Activated T-cell treated with anti-CD3 and anti-CD28 coated beads, Interleukin-2, amount 50 U/mL, for 24 hours (primary cell): ENCODE measurements around the gene PTGES.

Source experiments
- DNase-seq: peaks from one replicate; pipeline ENCODE4 v3.0.0-alpha.2; 2020
- H3K27ac Mint-ChIP-seq: 2 replicates; pipeline ENCODE4 v1.8.0; 2020; ENCODE audit warnings: mild to moderate bottlenecking, mixed read lengths
- H3K27me3 Mint-ChIP-seq: 2 replicates; pipeline ENCODE4 v1.8.0; 2020; ENCODE audit warnings: mixed read lengths
- H3K36me3 Mint-ChIP-seq: 2 replicates; pipeline ENCODE4 v1.8.0; 2020; ENCODE audit warnings: low read depth, mixed read lengths
- H3K4me1 Mint-ChIP-seq: 2 replicates; pipeline ENCODE4 v1.8.0; 2020; ENCODE audit warnings: low read depth, mixed read lengths
- H3K4me3 Mint-ChIP-seq: 2 replicates; pipeline ENCODE4 v1.8.0; 2020; ENCODE audit warnings: mild to moderate bottlenecking, moderate library complexity, mixed read lengths
- H3K9me3 Mint-ChIP-seq: 2 replicates; pipeline ENCODE4 v1.8.0; 2020; ENCODE audit warnings: mixed read lengths

PTGES gene

DNA sequence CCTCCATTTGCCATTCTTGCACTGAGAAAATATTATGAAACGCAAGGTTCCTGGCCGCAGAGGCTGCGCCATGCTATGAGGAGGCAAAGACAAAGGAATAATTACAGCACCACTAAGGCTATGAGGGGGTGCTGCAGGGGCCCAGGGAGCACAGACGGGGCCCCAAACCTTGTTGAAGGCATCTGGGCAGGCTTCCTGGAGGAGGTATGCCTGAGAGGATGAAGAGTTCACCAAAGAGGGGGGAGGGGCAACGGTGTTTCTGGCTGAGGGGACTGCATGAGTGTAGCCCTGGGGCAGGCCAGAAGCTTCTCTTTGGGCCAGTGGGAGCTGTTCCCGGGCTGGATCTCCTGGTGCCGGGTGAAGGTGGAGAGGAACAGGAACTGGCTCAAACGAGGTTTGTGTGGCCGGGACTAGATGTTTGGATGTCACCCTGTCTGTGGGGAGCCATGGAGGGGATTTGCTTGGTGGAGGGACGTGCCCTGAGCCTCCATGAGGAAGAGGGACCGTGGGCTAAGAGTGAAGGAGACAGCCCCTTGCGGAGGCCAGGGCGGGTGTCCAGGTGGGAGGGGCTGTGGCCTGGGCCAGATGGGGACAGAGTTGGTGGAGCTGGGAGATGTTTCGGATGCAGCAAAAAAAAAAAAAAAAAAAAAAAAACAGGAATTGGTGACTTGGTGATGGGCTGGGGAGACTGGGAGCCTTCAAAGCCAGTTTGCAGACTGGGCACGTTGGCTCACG lies 28.2 kb downstream of the PTGES start:
- peaks cover 15% of the 10 kb centered on the region for H3K27me3 Mint-ChIP-seq
- H3K9me3 Mint-ChIP-seq: no peaks in the 10 kb centered on the region
- H3K4me1 Mint-ChIP-seq: peaks cover 5% of the 10 kb centered on the region
- no peak for DNase-seq
- no peak overlapping the region for H3K4me3 Mint-ChIP-seq
- peak overlapping the region; percentile 52 for H3K27ac Mint-ChIP-seq
- H3K36me3 Mint-ChIP-seq: no peaks in the 10 kb centered on the region

DNA sequence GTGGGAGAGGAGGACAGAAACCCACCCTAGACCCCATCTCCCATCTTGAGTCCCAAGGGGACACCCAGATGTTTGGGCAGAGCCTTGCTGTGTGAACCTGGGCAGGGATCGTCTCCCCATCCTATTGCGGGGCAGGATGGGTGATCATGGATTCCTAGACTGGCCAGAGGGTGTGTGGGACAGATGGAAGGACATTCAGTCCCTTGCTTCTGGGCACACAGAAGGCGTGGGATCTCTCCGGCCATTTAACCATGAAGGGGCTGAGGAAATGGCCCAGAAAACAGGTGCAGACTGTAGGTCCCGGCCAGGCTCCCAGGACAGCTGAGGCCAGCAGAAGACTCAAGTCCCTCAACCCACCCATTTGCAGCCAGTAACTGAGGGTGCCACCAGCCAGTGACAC lies 29.9 kb downstream of the PTGES start:
- no peak for DNase-seq
- H3K27me3 Mint-ChIP-seq: peaks cover 13% of the 10 kb centered on the region
- no peak overlapping the region for H3K27ac Mint-ChIP-seq
- no peaks in the 10 kb centered on the region for H3K36me3 Mint-ChIP-seq
- H3K4me3 Mint-ChIP-seq: no peak overlapping the region
- H3K9me3 Mint-ChIP-seq: no peaks in the 10 kb centered on the region
- H3K4me1 Mint-ChIP-seq: peaks cover 5% of the 10 kb centered on the region

DNA sequence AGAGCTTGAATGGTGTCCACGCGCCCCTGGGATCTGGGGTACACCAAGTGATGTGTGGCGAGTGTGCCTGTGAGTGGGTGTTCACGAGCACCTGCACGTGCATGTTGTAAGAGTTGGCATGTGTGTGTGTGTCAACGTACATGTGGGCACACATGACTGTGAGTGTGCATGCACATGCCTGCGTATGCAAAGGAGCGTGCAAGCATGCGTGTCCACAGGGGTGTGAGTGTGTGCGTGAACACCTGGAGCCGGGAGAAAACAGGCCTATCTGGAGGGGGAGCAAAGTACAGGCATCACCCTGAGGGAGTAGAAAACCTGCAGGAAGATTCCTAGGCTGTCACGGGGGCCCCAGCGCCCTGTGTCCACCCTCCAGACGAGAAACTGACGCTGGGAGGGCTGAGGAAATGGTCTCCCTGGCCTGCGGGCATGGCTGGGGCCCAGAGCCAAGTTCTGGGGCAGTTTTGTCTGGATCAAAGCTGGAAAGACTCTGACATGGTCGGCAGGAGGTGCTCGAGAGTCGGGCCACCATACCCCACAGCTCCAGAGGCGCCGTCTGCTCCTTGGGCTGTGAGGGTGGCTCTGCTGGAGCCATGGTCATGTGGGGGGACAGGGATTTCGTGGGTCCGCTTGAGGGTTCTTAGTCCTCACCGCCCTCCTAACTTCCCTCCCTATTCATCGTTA lies 31.8 kb downstream of the PTGES start:
- Mint-ChIP-seq H3K9me3 (no peaks in the 10 kb centered on the region), H3K4me3 (no peak overlapping the region), H3K27me3 (peaks cover 9% of the 10 kb centered on the region), H3K36me3 (no peaks in the 10 kb centered on the region), H3K27ac (no peak overlapping the region), H3K4me1 (peaks cover 2% of the 10 kb centered on the region)
- DNase-seq: no peak

DNA sequence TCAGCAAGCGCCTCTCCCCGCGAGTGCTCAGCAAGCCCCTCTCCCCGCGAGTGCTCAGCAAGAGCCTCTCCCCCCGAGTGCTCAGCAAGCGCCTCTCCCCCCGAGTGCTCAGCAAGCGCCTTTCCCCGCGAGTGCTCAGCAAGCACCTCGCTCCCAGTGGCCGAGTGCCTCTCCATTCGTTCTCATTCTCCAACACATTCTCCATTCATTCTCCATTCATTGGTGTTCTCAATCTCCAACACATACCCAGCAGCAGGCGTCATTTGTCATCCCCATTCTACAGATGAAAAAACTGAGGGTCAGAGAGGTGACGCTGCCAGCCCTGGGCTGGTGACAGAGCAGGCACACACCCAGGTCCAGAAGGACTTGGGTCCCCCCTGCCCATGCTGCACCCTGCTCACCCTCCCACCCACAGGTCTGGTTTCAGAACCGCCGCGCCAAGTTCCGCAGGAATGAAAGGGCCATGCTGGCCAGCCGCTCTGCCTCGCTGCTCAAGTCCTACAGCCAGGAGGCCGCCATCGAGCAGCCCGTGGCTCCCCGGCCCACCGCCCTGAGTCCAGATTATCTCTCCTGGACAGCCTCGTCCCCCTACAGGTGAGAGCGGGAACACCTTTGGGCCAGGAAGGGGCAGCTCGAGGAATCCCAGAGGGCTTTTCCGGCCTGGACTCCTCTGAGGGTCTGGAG lies 32.5 kb downstream of the PTGES start:
- DNase-seq: no peak
- H3K36me3 Mint-ChIP-seq: no peaks in the 10 kb centered on the region
- H3K9me3 Mint-ChIP-seq: no peaks in the 10 kb centered on the region
- no peaks in the 10 kb centered on the region for H3K4me1 Mint-ChIP-seq
- H3K4me3 Mint-ChIP-seq: no peak overlapping the region
- no peak overlapping the region for H3K27ac Mint-ChIP-seq
- H3K27me3 Mint-ChIP-seq: peaks cover 9% of the 10 kb centered on the region

DNA sequence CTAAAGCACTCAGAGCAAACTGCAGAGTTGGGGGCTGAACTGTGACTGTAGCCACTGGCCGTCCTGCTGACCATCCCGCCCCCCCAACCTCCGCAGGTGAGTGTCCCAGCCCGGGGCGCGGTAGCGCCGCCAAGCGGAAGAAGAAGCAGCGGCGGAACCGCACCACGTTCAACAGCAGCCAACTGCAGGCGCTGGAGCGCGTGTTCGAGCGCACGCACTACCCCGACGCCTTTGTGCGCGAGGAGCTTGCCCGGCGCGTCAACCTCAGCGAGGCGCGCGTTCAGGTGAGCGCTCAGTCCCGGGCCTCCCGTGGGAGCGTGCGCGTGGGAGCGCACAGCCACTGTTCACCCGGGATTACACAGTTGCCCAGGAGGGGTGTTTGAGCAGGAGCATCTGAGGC lies 33.7 kb downstream of the PTGES start:
- Mint-ChIP-seq H3K9me3 (no peaks in the 10 kb centered on the region), H3K4me3 (no peak overlapping the region), H3K36me3 (no peaks in the 10 kb centered on the region), H3K4me1 (no peaks in the 10 kb centered on the region), H3K27me3 (peaks cover 5% of the 10 kb centered on the region), H3K27ac (no peak overlapping the region)
- DNase-seq: no peak

DNA sequence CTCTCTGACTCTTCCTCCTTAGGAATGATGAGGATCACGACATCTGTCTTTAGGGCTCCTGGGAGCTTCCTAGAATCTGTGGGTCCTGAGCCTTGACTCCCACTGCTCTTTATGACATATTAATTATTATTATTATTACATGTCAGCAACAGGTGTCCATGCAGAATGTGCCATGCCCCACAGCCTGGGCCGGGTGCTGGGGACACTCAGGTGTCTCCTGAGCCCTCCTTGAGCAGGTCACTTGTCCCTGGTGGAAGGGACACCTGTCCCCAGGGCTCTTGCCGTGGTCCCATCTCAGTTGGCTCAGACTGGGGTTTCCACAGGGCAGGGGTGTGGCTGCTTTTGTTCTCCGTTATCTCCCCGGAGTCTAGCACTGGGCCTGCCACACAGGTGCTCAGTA lies 34.2 kb downstream of the PTGES start:
- H3K36me3 Mint-ChIP-seq: no peaks in the 10 kb centered on the region
- DNase-seq: no peak
- H3K27ac Mint-ChIP-seq: no peak overlapping the region
- no peak overlapping the region for H3K4me3 Mint-ChIP-seq
- no peaks in the 10 kb centered on the region for H3K4me1 Mint-ChIP-seq
- peaks cover 5% of the 10 kb centered on the region for H3K27me3 Mint-ChIP-seq
- no peaks in the 10 kb centered on the region for H3K9me3 Mint-ChIP-seq

DNA sequence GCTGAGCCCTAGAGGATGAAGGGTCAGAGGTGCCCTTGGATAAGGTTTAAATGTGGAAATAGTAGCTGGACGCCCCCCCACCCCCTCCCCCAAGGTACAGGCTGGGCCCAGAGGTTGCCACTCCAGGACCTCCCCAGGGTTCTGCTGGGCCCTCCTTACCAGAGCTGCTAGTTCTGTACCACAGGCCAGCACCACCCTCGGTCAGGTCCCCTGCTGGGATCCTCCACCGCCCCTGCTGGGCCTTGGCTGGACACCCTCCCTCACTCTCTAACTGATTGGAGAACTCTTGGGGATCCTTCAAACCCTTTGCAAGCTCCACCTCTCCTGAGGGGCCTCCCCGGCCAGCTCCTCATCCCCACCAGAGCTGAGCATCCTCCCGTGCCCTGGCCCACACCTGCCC lies 34.9 kb downstream of the PTGES start:
- H3K4me1 Mint-ChIP-seq: peaks cover 2% of the 10 kb centered on the region
- no peak for DNase-seq
- no peak overlapping the region for H3K4me3 Mint-ChIP-seq
- peaks cover 5% of the 10 kb centered on the region for H3K27me3 Mint-ChIP-seq
- H3K27ac Mint-ChIP-seq: no peak overlapping the region
- no peaks in the 10 kb centered on the region for H3K9me3 Mint-ChIP-seq
- no peaks in the 10 kb centered on the region for H3K36me3 Mint-ChIP-seq

DNA sequence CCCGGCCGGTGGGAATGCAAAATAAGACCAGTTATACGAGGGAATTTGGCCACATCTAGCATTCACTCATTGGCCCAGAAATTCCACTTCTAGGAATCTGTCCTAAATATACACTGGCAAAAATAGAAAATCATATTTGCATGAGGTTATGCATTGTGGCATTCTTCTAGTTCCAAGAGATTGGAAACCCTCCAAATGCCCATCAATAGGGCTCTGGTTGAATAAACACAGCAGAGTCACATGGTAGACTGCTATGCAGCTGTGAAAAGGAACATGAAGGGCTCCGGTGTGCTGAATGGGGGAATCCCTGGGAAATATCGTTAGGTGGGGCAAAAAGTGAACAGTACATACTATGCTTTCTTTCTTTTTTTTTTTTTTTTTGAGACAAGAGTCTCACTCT lies 36.8 kb downstream of the PTGES start:
- Mint-ChIP-seq H3K4me3 (no peak overlapping the region), H3K27me3 (peaks cover 5% of the 10 kb centered on the region), H3K36me3 (no peaks in the 10 kb centered on the region), H3K9me3 (no peaks in the 10 kb centered on the region), H3K4me1 (peaks cover 17% of the 10 kb centered on the region), H3K27ac (no peak overlapping the region)
- DNase-seq: no peak

DNA sequence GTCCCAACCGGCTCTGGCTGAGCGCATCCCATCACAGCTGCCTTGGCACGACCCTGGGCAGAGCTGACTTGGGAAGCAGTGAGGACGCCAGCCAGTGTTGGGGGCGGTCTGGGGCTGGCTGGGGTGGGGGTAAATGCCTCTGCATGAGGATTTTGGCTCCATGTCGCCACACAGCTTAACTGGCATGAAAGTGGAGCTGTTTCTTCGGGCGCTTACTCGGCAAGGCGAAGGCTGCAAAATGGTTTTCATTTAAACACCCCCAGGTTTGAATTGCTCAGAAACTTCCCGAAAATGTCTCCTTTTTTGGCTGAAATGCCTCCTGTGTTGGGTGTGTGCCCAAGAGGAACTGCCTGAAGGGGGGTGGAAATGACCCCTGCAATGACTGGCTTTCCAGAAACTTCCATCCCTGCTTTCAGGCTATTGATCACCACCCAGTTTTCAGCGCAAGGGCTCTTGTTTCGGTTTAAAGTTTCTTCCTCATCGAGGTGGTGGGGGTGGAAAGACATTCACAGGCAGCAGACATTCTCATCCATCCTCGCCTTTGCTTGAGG lies 38.3 kb downstream of the PTGES start:
- no peak overlapping the region for H3K4me3 Mint-ChIP-seq

DNA sequence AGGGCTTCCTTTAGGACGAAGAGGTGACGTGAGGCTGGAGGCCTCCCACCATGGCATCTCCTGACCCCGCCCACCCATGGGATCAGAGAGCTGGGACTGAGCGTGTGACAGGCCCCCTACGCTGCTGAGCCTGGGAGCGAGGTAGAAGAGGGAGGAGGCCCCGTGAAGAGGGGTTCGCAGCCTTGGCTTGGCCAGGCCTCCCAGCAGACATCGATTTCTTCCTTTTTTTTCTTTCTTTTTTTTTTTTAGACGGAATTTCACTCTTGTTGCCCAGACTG lies 39.5 kb downstream of the PTGES start:
- H3K27me3 Mint-ChIP-seq: no peaks in the 10 kb centered on the region
- DNase-seq: no peak
- no peak overlapping the region for H3K4me3 Mint-ChIP-seq
- H3K4me1 Mint-ChIP-seq: peaks cover 19% of the 10 kb centered on the region
- H3K36me3 Mint-ChIP-seq: no peaks in the 10 kb centered on the region
- no peak overlapping the region for H3K27ac Mint-ChIP-seq
- no peaks in the 10 kb centered on the region for H3K9me3 Mint-ChIP-seq

More for the DNA sequence above, 38.3 kb downstream of the PTGES start:
- DNase-seq: no peak
- Mint-ChIP-seq H3K4me1 (peaks cover 19% of the 10 kb centered on the region), H3K9me3 (no peaks in the 10 kb centered on the region), H3K27ac (no peak overlapping the region), H3K36me3 (no peaks in the 10 kb centered on the region), H3K27me3 (no peaks in the 10 kb centered on the region)

DNA sequence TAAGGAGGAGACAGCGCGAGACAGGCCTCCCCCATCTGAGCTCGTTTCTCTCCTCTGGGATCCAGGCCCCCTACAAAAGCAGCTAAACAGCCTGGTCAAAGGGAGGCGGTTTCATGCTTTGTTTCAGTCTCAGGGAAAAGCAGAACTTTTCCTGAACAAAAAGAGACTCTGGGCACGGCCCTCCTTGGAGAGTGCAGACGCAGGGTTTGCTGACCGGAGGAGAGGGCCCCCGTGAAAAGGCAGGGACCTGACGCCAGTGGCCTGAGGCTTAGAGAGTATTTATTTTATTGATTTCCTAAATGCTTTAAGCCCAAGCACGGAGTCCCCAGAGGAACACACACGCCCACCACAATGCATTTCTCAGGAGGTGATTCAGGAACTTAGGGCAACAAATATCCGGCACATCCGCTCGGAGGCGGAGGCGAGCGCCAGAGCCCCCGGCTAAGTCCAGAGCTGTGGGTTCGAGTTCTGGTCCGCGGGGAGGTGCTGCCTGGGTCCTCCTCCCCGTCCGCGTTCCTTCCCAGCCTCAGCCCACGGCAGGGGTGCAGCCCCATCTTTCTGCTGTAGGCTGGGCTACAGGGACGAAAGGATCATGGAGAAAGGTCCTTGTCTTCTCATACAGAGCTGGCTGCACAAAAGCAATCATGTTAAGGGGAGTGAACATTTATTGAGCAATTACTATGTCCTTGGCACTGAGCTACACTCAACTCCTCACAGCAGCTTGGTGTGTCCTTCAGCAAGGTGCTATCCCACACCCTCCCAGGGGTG lies 40.0 kb downstream of the PTGES start:
- no peak overlapping the region for H3K4me3 Mint-ChIP-seq

DNA sequence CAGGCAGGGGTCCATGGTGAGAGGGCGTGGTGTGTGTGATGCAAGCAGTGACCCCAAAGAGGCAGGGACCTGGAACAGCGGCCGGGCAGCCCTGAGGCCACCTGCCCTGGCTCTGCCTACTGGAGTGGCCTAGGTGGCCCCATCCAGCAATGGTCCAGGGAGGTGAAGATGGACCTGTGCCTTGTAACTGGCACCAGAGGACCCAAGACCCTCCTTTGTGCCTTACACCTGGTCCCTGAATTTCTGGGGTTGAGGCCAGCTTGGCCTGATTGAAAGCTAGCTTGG lies 42.7 kb downstream of the PTGES start:
- H3K4me1 Mint-ChIP-seq: peaks cover 19% of the 10 kb centered on the region
- no peaks in the 10 kb centered on the region for H3K36me3 Mint-ChIP-seq
- H3K4me3 Mint-ChIP-seq: no peak overlapping the region
- H3K27ac Mint-ChIP-seq: no peak overlapping the region
- H3K27me3 Mint-ChIP-seq: no peaks in the 10 kb centered on the region
- no peaks in the 10 kb centered on the region for H3K9me3 Mint-ChIP-seq
- no peak for DNase-seq

More for the DNA sequence above, 40.0 kb downstream of the PTGES start:
- DNase-seq: no peak
- Mint-ChIP-seq H3K36me3 (no peaks in the 10 kb centered on the region), H3K4me1 (peaks cover 19% of the 10 kb centered on the region), H3K9me3 (no peaks in the 10 kb centered on the region), H3K27ac (no peak overlapping the region), H3K27me3 (no peaks in the 10 kb centered on the region)

DNA sequence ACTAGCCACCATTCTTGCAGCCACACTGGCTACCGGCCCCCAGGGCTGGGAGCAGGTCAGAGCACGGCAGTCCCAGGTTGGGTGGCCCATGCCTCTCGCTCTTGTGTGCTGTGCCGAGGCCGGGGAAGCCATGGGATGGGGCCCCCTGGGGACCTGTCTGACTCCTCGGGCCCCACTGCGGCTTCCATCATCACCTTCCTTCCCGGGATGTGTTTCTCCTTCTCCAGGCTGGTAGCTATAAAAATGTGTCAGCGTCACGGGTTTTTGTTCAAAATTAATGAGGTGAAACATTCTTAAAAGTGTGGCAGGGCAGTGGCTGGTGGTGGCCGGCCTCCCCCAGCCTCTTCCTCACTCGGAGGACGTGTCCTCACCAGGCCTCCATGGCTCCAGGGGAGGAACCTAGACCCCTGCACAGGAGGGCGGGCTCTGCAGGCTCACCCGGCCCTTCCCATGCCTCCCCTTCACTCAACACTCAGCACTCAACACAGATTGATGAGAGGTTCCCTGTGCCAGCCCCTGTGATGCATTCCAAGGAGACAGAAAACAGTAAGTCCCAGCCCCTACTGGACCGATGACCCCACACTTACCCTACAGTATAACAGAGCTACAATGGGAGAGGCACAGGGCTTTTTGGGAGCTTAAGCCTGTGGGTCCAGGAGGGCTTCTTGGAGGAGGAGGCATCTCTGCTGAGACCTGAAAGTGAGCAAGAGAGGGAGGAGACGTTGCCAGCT lies 43.2 kb downstream of the PTGES start:
- H3K4me1 Mint-ChIP-seq: peaks cover 19% of the 10 kb centered on the region
- H3K27me3 Mint-ChIP-seq: no peaks in the 10 kb centered on the region
- no peak overlapping the region for H3K27ac Mint-ChIP-seq
- no peak for DNase-seq
- no peak overlapping the region for H3K4me3 Mint-ChIP-seq
- no peaks in the 10 kb centered on the region for H3K36me3 Mint-ChIP-seq
- no peaks in the 10 kb centered on the region for H3K9me3 Mint-ChIP-seq

DNA sequence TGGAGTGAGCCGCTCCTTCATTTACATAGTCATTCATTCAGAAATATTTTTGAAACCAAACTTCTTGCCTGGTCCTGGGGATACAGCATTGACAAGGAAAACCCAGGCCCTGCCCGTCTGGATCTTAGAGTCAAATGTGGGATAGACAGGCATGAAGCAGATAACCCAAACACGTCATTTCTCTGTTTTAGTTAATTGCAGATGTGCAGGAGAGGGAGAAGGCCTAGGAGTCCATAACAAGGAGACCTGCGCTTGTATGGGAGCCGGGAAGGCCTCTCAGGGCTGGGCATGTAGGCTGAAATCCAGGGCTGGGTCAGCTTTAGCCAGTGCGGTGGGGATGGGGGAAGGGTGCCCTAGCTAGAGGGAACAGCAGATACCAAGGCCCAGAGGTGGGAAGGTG lies 44.0 kb downstream of the PTGES start:
- Mint-ChIP-seq H3K36me3 (no peaks in the 10 kb centered on the region), H3K4me3 (no peak overlapping the region), H3K27ac (no peak overlapping the region), H3K9me3 (no peaks in the 10 kb centered on the region), H3K4me1 (peaks cover 19% of the 10 kb centered on the region), H3K27me3 (no peaks in the 10 kb centered on the region)
- DNase-seq: no peak
